C4-2B (cell line): ENCODE data around the gene DNASE2B.

Experiments
- H3K27ac ChIP-seq: fragments of 450-650 bp; 2 replicates; pipeline ENCODE4 v1.5.1; 2017
- CTCF ChIP-seq: fragments of 450-650 bp; conservative IDR thresholded peaks from 2 replicates; pipeline ENCODE4 v1.5.1; 2017; ENCODE audit warnings: mild to moderate bottlenecking
- ZFX ChIP-seq: fragments of 450-650 bp; IDR thresholded peaks from 2 replicates; pipeline ENCODE4 v1.6.1; 2017

The DNASE2B gene

GRCh38 chr1:84428235-84428634 lies 30.0 kb downstream of the DNASE2B start:
- H3K27ac ChIP-seq = peak overlapping the region; percentile 90; the same call in 1 of the 2 replicates
- TF ChIP-seq ZFX = no peak
- TF ChIP-seq CTCF = no peak

- no peak overlapping the region; the same call in 1 of the 2 replicates for H3K27ac ChIP-seq
- no peak for TF ChIP-seq ZFX
- no peak for TF ChIP-seq CTCF
These were observed 30.9 kb downstream of the DNASE2B start for GRCh38 chr1:84429231-84429630.

DNA sequence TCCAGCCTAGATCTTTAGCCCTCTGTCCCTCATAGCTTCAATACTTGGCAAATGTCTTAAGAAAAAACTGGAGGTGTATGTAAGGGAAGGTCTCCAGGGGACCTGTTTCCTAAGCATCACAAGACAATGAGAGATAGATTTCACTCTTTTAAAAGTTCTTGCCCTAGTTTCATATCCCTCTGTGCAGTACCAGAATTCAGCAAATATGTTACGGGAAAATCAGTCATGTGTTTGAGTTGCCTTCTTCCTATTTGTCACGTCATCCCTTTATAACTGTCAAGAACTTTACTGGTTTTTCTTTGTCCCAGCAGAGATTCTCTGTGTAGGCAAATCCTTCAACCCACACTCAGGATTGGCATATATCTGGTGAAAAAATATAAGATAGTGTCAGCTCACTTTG lies 32.3 kb downstream of the DNASE2B start:
- TF ChIP-seq ZFX = no peak
- TF ChIP-seq CTCF = no peak
- H3K27ac ChIP-seq = no peak overlapping the region; the same call in 1 of the 2 replicates

DNA sequence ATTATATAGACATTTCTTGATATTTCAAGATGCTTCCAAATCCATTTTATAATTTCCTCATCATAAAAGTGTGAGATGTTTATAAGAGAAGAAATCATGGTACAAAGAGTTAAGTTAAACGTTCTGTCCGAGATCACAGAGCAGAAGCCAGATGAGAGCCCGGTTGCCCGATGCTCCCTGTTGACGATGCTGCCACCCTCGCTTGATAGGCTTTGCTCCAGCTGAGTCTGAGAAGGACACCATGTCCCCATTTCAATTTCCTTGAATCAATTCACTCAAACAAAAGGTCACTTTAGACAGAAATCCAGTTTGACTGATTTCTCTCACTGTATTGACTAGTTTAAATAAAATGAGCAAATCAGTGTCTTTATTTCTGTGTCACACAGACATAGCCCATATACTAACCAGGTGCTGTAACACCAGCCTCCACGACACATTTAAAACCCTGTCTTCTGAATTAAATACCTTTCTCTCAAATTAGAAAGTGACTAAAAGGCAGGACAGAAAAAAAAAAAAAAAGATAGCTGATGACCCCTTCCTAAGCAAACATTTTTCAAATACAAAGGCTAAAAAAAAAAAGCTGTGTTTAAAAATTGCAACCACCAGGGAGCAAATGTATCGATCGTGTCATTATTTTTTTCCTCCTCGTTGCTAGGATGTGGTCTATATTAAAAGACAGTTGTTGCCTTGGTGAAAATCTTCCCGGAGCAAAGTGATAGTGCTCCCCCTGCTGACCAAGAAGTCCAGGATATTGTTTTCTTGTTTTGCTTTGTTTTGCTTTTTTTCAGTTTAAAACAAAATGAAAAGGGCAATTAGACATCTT lies 35.2 kb downstream of the DNASE2B start:
- TF ChIP-seq CTCF = peak; percentile 93
- TF ChIP-seq ZFX = no peak
- H3K27ac ChIP-seq = peak overlapping the region; percentile 78

GRCh38 chr1:84434081-84434769 lies 35.9 kb downstream of the DNASE2B start:
- H3K27ac ChIP-seq = peak overlapping the region; percentile 68

GRCh38 chr1:84434801-84435549 lies 36.7 kb downstream of the DNASE2B start:
- no peak for TF ChIP-seq CTCF
- no peak for TF ChIP-seq ZFX
- peak overlapping the region; percentile 68; the same call in 1 of the 2 replicates for H3K27ac ChIP-seq

More at GRCh38 chr1:84434081-84434769, 35.9 kb downstream of the DNASE2B start:
- no peak for TF ChIP-seq ZFX
- TF ChIP-seq CTCF = peak; percentile 71
